HG02885 (cell line): ENCODE data around the gene HIF1A.
"Not testable (repeated sequence)": the region's sequence is repeated elsewhere in the genome, so short reads cannot be mapped to it uniquely, and the experiment has no call there.

ENCODE experiments used
- ATAC-seq: cut with Tn5 transposase; IDR thresholded peaks from one replicate; pipeline ENCODE4 v1.9.1; 2021; ENCODE audit warnings: mild to moderate bottlenecking; ENCODE audit not compliant: unreplicated experiment, poor library complexity

HIF1A gene

DNA sequence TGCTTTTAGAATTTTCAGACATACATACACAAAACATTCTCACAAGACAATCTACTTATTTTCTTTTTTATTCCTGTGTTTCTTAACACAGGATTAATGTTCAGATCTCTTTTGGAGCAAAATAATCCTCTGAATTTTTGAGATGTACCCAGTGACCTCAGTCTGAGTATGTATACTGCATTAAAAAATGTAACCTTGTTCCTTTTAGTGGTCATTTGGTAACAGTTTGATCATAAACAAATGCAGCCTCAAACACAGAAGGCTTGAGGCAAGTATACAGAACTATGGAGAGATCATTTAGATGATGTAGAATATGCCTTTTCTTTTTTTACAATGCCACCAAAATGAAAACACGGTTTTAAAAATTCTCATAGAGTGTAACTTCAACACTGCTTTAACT, 9.7 kb downstream of the HIF1A start:
- no peak for ATAC-seq

DNA sequence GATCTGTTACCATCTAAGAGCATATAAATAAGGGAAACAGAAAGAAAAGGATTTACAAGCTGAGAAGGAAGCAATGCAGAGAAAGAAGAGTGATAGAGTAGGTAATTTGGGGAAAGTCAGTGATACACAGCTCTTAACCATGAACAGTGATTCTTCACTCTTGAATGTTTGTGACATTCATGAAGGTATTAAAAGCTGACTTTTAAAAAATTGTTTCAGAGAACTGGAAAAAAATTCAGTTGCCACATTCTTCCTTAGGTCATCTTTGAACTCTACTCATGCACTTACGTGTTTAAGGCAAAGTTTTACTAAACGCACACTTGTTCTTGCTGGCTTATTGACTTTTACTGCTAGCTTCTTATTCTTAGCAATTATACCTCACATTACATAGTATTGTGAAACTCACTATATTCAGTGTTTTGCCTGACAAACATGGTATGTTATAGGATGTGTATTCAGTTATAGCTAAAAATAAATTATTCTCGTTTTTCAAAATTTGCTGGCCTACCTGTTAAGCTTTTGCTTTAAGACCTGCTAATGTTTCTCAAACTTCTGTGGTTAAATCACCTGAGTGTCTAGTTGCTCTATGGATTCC, 10.9 kb downstream of the HIF1A start:
- peak; percentile 54 for ATAC-seq

DNA sequence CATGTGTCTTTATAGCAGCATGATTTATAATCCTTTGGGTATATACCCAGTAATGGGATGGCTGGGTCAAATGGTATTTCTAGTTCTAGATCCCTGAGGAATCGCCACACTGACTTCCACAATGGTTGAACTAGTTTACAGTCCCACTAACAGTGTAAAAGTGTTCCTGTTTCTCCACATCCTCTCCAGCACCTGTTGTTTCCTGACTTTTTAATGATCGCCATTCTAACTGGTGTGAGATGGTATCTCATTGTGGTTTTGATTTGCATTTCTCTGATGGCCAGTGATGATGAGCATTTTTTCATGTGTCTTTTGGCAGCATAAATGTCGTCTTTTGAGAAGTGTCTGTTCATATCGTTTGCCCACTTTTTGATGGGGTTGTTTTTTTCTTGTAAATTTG, 12.5 kb downstream of the HIF1A start:
- not testable (repeated sequence) for ATAC-seq

DNA sequence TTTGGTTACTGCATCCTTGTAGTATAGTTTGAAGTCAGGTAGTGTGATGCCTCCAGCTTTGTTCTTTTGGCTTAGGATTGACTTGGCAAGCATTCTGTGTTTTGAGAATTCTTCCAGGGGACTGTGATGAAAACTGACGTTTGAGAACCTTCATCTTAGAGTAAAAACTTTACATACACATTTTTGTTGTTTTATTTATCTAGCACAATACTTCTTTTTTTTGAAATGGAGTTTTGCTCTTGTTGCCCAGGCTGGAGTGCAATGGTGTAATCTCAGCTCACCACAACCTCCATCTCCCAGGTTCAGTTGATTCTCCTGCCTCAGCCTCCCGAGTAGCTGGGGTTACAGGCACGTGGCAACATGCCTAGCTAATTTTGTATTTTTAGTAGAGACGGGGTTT, 13.4 kb downstream of the HIF1A start:
- not testable (repeated sequence) for ATAC-seq

DNA sequence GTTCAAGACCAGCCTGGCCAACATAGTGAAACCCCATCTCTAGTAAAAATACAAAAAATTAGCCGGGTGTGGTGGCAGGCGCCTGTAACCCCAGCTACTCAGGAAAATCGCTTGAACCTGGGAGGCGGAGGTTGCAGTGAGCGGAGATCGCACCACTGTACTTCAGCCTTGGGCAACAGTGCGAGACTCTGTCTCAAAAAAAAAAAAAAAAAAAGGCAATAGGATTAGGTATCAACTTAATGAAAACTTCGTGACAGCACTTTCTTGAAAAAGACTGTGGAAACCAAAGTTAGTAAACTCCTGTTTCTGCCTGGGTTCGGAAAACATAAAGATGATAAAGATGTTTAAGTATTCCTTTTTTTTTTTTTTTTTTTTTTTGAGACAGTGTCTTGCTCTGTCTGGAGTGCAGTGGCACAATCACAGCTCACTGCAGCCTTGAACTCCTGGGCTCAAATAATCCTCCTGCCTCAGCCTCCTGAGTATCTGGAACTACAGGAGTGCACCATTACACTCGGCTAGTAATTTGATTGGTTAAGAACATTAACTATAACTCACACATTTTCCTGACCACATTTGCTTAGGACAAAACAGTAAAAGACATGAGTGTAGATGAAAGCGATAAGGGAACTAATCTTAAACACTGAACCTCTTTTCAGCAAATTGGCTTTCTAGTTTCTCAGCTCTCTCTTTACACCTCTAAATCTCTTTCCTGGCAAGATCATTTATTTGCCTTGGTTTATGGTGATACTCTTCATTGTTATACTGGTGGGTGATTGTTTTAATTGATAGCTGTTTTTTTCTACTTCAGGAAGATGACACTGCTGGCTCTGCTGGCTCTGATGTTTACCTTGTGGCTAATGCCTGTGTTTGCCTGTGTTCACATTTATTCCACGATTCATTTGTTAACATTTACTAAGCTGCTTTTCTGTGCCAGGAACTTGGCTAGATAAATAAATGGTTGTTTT, 15.8 kb downstream of the HIF1A start:
- ATAC-seq, result no peak

DNA sequence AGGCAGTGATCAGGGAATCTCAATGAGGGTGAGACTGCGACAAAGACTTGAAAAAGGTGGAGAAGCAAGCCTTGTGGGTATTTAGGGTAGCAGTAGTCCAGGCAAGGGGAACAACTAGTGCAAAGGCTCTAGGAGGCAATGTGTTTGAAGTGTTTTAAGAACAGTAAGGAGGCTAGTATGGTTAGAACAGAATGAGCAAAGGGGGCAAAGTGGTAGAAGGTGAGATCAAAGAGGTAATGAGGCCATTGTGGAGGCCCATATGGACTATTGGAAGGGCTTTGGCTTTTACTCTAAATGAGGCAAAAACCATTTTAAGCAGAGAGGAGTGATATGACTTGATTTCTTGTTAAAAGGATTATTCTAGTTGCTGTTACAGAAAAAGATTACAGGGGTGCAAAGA, 16.8 kb downstream of the HIF1A start:
- no peak for ATAC-seq

DNA sequence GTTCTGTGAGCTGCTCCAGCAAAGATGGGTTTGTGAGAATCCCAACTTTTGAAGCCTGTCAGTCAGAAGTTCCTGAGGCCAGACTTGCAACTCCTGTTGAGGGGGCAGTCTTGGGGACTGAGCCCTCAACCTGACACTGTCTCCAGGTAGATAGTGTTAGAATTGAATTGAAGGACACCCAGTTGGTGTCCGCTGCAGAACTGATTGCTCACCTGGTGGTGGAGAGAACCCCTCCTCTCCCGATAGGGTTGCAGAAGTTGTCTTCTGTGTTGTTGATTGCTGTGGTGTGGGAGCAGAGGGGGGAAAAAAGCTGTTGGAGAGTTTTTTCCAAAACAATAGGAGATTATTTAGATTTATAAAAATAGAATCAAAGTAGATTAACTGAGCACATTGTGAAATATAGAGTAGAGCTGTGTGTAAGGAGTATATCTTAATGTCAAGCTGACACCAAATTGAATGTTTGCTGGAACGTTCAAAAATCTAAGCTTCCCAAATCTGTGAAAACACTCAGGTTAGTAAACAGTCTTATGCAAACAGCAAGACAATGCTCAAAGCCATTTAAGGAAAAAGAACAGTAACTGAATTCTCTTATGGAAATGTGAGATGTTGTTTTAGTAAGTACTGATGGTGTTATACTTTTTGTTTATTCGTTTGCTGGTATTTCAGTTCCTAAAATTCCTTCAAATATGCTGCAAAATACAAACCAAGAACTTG, 18.6 kb downstream of the HIF1A start:
- no peak for ATAC-seq

DNA sequence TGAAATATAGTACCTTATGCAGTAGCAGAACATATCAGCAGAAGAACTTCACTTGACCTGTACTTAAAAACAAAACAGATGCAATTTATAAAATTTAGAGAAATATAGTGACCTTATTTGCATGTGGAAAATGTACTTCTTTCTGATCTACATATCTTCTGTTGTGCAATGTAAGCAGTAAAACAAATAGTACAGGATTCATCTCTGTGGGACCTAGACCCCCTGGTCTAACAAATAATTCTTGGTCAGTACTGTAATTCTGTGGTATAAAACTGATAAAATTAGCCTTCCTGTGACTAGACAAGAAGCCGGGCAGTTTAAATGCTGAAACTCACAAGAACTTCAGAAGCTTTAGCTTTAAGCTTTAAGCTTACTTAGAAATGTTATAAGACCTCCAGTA, 21.6 kb downstream of the HIF1A start:
- ATAC-seq, result no peak

DNA sequence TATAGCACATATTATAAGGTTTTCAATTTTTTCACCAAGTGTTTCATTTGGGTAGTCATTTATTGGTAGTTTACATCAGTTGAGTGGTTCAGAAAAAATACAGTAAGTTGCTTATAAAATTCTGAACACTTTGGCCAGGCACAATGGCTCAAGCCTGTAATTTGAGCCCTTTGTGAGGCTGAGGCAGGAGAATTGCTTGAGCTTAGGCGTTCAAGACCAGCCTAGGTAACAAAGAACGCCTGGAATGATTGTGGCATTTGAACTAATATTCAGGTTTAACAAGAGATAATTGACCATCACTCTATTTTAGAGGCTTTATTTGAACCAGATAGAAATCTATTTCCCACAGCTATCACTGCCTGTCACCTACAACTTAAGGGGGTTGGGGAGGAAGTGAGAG, 22.7 kb downstream of the HIF1A start:
- no peak for ATAC-seq

DNA sequence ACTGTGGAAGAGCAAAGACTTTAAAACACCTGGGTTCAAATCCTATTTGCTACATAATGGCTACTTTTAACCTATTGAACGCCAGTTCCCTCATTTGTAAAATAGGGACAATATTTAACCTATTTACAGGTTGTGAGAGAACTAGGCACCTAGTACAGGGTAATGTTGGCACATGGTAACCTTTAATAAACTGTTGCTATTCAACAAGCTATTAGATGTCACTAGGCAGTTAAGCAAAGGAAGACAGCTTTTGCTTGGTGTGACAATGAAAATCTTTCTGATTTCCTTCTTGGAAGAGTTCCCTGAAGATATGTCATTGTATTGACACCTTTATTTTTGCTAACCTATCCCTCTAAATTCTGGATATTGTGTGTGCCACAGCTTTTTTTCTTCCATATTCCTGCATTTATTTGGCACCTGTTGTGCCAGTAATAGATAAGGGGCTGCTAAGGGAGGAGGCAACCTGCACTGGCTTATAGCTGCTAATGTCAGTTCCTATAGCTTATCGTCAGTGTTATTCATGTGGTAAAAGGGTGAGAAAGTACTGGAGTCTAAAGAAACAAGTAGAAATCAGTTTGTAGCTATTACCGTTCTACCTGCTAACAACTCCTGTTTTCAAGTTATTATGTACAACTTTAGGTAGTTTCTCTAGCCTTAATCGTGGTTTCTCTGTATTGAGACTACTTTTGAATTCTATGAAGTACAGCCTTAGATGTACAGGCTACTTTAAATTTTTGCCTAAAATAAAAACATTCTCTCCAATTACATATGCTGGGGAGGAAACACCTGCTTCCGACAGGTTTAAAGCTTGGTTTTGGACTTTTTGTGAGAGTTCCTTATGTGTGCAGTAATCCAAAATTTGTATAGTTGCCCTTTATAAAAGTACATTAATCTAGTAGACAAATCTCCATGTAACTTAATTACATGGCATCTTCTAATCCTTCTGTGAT, 24.3 kb downstream of the HIF1A start:
- no peak for ATAC-seq

DNA sequence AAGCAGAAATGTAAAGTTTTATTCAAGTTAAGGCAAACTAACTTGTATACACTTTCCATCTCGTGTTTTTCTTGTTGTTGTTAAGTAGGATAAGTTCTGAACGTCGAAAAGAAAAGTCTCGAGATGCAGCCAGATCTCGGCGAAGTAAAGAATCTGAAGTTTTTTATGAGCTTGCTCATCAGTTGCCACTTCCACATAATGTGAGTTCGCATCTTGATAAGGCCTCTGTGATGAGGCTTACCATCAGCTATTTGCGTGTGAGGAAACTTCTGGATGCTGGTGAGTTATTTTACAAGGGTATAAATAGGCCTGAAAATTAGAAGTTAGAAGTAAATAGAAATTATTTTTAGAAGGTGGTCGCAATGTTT, 25.0 kb downstream of the HIF1A start:
- ATAC-seq, result no peak

DNA sequence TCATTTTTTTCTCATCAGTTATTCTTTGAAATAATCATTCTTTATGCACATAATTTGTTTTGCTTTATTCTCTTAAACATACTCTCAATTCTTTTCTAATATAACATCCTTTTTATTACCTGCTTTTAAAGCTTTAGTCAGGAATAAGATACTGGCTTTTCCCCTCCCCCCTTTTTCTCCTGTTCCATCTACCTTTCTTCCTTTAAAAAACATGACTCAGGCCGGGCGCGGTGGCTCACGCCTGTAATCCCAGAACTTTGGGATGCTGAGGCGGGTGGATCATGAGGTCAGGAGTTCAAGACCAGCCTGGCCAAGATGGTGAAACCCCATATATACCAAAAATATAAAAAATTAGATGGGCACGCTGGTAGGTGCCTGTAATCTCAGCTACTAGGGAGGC, 25.4 kb downstream of the HIF1A start:
- ATAC-seq, result no peak

DNA sequence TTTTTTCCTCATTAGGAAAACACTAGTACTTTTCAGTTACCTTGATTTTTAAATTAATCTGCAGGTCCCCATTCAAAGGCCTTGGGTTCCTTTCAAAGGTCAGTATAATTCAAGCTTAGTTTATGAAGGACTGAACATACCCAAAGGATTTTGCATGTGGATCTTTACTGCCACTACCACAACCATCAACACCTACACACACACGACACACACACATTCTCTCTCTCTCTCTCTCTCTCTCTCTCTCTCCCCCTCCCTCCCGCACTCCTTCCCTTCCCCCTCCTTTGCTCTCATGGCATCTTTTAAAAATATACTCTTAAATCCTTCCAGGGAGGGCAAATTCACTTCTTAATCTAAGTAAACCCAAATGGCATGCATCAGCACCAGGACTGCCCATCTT, 28.8 kb downstream of the HIF1A start:
- ATAC-seq, result no peak

DNA sequence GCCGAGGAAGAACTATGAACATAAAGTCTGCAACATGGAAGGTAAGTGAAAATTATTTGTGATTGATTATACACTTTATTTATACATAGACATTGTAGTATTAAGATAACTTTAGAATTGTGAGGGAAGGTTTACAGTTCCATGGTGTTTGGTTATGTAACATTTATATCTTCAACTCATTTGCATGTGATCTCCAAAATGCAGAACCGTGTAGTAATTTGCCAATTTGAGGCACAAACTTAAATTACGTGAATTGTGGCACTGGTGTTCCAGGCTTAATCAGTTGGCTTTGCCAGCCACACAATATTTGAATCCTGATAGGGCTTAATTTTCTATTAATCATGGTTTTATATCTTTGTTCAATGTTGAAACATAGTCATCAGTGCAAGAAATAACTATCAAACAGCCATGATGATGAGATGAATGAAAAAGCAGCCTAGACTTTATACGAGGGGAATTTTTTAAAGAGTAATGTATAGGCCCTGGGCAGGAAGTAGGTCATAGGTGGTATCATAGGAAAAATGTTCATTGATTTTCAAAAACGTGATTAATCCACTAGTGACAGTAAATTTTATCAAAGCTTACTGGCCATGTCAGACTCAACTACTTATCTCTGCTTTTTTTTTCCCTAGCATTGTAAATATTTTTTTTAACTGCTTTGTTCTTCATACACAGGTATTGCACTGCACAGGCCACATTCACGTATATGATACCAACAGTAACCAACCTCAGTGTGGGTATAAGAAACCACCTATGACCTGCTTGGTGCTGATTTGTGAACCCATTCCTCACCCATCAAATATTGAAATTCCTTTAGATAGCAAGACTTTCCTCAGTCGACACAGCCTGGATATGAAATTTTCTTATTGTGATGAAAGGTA, 31.7 kb downstream of the HIF1A start:
- no peak for ATAC-seq

DNA sequence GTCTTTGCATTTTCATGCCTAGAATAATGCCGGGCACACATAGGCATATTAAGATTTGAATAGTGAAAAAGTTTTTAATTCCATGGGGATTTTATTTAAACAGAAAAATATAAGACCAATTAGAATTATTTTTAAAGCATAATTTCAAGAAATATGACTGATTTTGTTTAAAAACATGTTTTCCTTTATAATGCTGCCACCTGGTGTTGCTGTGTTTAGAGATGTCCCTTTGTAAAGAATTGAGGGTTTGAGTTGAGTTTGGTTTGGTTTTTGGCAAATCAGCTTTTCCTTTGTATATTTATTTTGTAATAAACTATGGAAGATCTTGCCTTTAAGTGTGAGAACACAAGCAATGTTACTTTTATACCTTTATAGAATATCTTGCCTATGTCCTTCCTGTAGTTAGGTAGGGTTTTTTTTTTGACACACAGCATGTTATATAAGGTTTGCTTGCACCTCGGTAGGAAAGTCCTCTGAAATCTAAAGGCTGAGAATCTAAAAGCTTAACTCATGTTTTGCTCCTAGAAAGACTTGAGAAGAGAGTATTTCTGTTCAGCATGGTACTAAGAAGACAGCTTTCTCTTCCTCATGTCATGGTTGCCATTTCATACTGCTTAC, 35.6 kb downstream of the HIF1A start:
- no peak for ATAC-seq

DNA sequence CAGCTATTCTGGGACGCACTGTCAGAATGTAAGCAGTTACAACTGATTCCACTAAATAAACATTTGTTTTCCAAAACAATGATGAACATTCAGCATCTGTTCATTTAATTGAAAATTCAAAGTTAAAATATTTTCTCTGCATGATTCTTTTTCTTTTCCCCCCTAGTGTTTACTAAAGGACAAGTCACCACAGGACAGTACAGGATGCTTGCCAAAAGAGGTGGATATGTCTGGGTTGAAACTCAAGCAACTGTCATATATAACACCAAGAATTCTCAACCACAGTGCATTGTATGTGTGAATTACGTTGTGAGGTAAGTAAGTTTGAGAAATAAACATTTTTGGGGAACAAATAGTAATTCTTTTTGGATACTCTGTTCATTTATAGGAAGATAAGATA, 38.7 kb downstream of the HIF1A start:
- ATAC-seq, result no peak

DNA sequence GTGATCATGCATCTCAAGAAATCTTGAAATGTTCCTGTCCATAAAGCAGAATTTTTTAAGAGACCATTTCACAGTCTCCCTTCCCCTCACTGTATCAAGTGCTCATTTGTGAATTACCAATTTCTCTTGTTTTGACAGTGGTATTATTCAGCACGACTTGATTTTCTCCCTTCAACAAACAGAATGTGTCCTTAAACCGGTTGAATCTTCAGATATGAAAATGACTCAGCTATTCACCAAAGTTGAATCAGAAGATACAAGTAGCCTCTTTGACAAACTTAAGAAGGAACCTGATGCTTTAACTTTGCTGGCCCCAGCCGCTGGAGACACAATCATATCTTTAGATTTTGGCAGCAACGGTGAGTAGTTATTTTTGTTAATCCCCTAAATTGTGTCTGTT, 41.4 kb downstream of the HIF1A start:
- no peak for ATAC-seq

DNA sequence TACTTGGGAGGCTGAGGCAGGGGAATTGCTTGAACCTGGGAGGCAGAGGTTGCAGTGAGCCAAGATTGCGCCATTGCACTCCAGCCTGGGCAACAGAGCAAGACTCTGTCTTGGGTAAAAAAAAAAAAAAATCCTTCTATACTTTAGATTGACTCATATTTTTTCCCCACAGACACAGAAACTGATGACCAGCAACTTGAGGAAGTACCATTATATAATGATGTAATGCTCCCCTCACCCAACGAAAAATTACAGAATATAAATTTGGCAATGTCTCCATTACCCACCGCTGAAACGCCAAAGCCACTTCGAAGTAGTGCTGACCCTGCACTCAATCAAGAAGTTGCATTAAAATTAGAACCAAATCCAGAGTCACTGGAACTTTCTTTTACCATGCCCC, 42.6 kb downstream of the HIF1A start:
- ATAC-seq, result no peak

DNA sequence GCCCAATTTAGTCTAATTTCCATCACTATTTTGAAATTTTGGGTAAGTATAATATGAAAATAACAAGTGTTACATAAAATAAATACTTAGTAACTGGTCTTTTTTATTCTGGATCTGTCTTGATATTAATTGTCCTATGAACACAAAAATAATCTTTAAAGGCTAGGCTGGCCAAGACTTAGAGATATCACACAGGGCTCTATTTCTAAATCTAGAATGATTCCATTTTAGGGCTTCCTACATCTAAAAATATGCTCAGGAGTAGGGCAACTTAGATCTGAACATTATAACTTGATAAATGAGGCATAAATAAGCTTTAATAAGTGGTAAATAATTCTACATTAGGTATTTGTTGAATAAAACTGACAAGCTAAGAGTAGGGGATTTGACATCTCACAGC, 43.8 kb downstream of the HIF1A start:
- no peak for ATAC-seq
